Loucy (cell line): ENCODE measurements around the gene ZNF276.

Experiments used
- H2AFZ ChIP-seq: fragments of 200-600 bp; sonication (generic); 2 replicates; pipeline ENCODE4 v1.6.0; 2016; ENCODE audit warnings: antibody characterized with exemption, mild to moderate bottlenecking, low read length, moderate library complexity
- H3F3A ChIP-seq: fragments of 200-600 bp; 2 replicates; pipeline ENCODE4 v1.6.0; 2016; ENCODE audit warnings: antibody characterized with exemption, low read depth, mild to moderate bottlenecking
- H3K27me3 ChIP-seq: fragments of 200-600 bp; sonication (generic); 2 replicates; pipeline ENCODE4 v1.6.1; 2014; ENCODE audit warnings: low read length, mild to moderate bottlenecking; ENCODE audit not compliant: insufficient read depth, poor library complexity, severe bottlenecking
- H3K36me3 ChIP-seq: fragments of 200-600 bp; sonication (generic); 2 replicates; pipeline ENCODE4 v1.6.1; 2016; ENCODE audit warnings: low read length; ENCODE audit not compliant: insufficient read depth
- H3K4me1 ChIP-seq: fragments of 200-600 bp; sonication (generic); 2 replicates; pipeline ENCODE4 v1.5.1; 2014; ENCODE audit warnings: low read length, mild to moderate bottlenecking; ENCODE audit not compliant: insufficient read depth, poor library complexity, severe bottlenecking
- H3K4me2 ChIP-seq: fragments of 200-600 bp; sonication (generic); 2 replicates; pipeline ENCODE4 v1.6.0; 2014; ENCODE audit warnings: antibody characterized with exemption, low read length, low read depth, mild to moderate bottlenecking; ENCODE audit not compliant: poor library complexity, severe bottlenecking
- H3K4me3 ChIP-seq: fragments of 200-600 bp; sonication (generic); 2 replicates; pipeline ENCODE4 v1.5.1; 2014; ENCODE audit warnings: low read length, mild to moderate bottlenecking, mixed read lengths; ENCODE audit not compliant: poor library complexity, severe bottlenecking
- H3K79me2 ChIP-seq: fragments of 200-600 bp; sonication (generic); 2 replicates; pipeline ENCODE4 v1.6.1; 2014; ENCODE audit warnings: low read length; ENCODE audit not compliant: insufficient read depth
- H3K9ac ChIP-seq: fragments of 200-600 bp; sonication (generic); 2 replicates; pipeline ENCODE4 v1.6.0; 2014; ENCODE audit warnings: mild to moderate bottlenecking, low read depth, low read length, moderate library complexity; ENCODE audit not compliant: poor library complexity, severe bottlenecking
- H3K9me2 ChIP-seq: fragments of 200-600 bp; sonication (generic); replicated peaks from 2 replicates; pipeline ENCODE4 v1.6.1; 2016; ENCODE audit warnings: low read depth, low read length, mixed read lengths
- H3K9me3 ChIP-seq: fragments of 200-600 bp; sonication (generic); 2 replicates; pipeline ENCODE4 v1.6.1; 2014; ENCODE audit warnings: mild to moderate bottlenecking, antibody characterized with exemption, low read length, low read depth; ENCODE audit not compliant: insufficient read depth
- H4K20me1 ChIP-seq: fragments of 200-600 bp; sonication (generic); 2 replicates; pipeline ENCODE4 v1.6.0; 2014; ENCODE audit warnings: antibody characterized with exemption, low read length, mild to moderate bottlenecking; ENCODE audit not compliant: insufficient read depth, poor library complexity, severe bottlenecking
- CTCF ChIP-seq: fragments of 200-600 bp; sonication (generic); conservative IDR thresholded peaks from 2 replicates; pipeline ENCODE4 v1.5.1; 2014; ENCODE audit warnings: mild to moderate bottlenecking, antibody characterized with exemption, low read length
- EZH2phosphoT487 ChIP-seq: fragments of 200-600 bp; IDR thresholded peaks from 2 replicates; pipeline ENCODE4 v1.6.1; 2018; ENCODE audit warnings: antibody characterized with exemption, mild to moderate bottlenecking, moderate library complexity, borderline replicate concordance

ZNF276 gene

GRCh38 chr16:89736554-89736953, 15.2 kb downstream of the ZNF276 start:
- Histone ChIP-seq H3K36me3 (peaks cover 34% of the 10 kb centered on the region; the same call in 1 of the 2 replicates), H3K9me2 (no peaks in the 10 kb centered on the region), H3K4me2 (no peak overlapping the region), H2AFZ (no peak overlapping the region), H3K4me1 (no peaks in the 10 kb centered on the region), H3K79me2 (no peaks in the 10 kb centered on the region), H4K20me1 (peaks cover 4% of the 10 kb centered on the region), H3K9me3 (no peaks in the 10 kb centered on the region), H3K9ac (no peak overlapping the region), H3K27me3 (no peaks in the 10 kb centered on the region), H3K4me3 (no peak overlapping the region), H3F3A (no peaks in the 10 kb centered on the region)
- no peak for TF ChIP-seq EZH2phosphoT487
- no peak for TF ChIP-seq CTCF

- Histone ChIP-seq H2AFZ (no peak overlapping the region), H4K20me1 (peaks cover 4% of the 10 kb centered on the region), H3K36me3 (peaks cover 34% of the 10 kb centered on the region; the same call in 1 of the 2 replicates), H3K4me3 (no peak overlapping the region), H3K79me2 (no peaks in the 10 kb centered on the region), H3K4me2 (no peak overlapping the region), H3F3A (no peaks in the 10 kb centered on the region), H3K4me1 (no peaks in the 10 kb centered on the region), H3K9me2 (no peaks in the 10 kb centered on the region), H3K9me3 (no peaks in the 10 kb centered on the region), H3K27me3 (no peaks in the 10 kb centered on the region), H3K9ac (no peak overlapping the region)
- TF ChIP-seq EZH2phosphoT487 (no peak), CTCF (no peak)
Measured at GRCh38 chr16:89737341-89738071, 16.2 kb downstream of the ZNF276 start.

GRCh38 chr16:89738072-89738377, 16.7 kb downstream of the ZNF276 start:
- peaks cover 4% of the 10 kb centered on the region for H4K20me1 ChIP-seq

More at GRCh38 chr16:89738072-89738377, 16.7 kb downstream of the ZNF276 start:
- Histone ChIP-seq H3K79me2 (no peaks in the 10 kb centered on the region), H3K9ac (no peak overlapping the region), H3K27me3 (no peaks in the 10 kb centered on the region), H3K4me2 (no peak overlapping the region), H3K9me2 (no peaks in the 10 kb centered on the region), H3K4me3 (no peak overlapping the region), H2AFZ (no peak overlapping the region), H3F3A (no peaks in the 10 kb centered on the region), H3K36me3 (peaks cover 34% of the 10 kb centered on the region; the same call in 1 of the 2 replicates), H3K4me1 (no peaks in the 10 kb centered on the region), H3K9me3 (no peaks in the 10 kb centered on the region)
- no peak for TF ChIP-seq CTCF
- no peak for TF ChIP-seq EZH2phosphoT487
